ENCODE measurements around the gene PAM16.
A peak's percentile ranks its signal among the peaks of the same experiment; 100 is the strongest.
"Not testable (repeated sequence)": the region's sequence is repeated elsewhere in the genome, so short reads cannot be mapped to it uniquely, and the experiment has no call there.

PAM16 gene

DNA sequence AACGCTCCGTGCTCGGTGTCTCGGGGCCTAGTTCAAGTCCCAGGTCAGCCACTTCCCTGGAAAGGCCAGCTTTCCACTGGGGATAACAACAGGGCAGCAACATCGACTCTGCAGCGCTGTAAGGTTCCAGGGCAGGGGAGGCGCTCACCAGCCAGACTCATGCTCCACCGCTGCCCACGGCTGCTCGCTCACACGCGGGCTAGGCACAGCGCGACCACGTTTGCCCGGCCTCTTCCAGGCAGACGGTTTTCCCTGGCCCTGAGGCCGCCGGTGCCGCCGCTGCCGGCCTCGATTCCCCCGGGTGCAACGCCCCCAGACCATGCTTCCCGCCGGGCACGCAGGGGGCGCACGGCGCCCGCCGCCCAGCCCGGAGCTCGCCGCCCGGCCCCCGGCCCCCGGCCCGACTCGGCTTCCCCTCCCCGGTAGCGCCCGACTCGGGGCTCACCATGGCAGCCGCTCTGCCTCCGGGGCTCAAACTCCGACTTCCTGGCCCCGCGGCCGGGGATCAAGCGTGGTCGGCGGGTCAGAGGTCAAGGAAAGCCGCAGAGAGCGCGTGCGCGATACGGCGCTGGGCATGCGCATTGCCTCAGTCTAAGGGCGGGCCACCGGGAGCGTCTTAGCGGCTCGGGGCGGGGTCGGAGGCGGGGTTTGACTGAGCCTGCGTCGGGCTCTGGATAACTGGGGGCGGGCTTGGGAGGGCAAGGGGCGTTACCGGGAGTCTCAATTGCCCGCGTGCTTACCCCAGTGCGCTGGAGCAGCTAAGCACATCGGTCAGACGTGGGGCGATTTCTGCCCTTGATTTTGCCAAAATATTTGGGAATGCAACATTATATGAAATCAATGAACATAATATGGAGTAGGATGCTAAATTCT lies at the start of gene PAM16:
TSS of gene PAM16 (minus strand) at position 535 of the 873 bp plus-strand sequence. CDS start at position 448, 87 bp downstream.
- Histone ChIP-seq H3K27me3 (ENCODE audit: control insufficient read depth in 5 of 5, insufficient read depth in 4 of 5, low read length in 5 of 5) (no peaks in the 10 kb centered on the region), H3K9me3 (ENCODE audit: control insufficient read depth in 5 of 5, low read length in 5 of 5) (no peaks in the 10 kb centered on the region), H3K4me1 (ENCODE audit: control insufficient read depth in 5 of 5, insufficient read depth in 5 of 5, low read length in 5 of 5) (peaks cover 1 to 39% (median 33%) of the 10 kb centered on the region in 5 donors), H3K9ac (ENCODE audit: low read length in 5 of 5) (peak within 1 kb of the TSS; percentile 48 to 98 (median 90)), H3K36me3 (ENCODE audit: control insufficient read depth in 5 of 5, insufficient read depth in 5 of 5, low read length in 5 of 5) (peaks cover 0 to 18% (median 10%) of the 10 kb centered on the region in 5 donors), H3K4me3 (ENCODE audit: low read depth in 1 of 5, low read length in 5 of 5) (peak within 1 kb of the TSS; percentile 87 to 96 (median 90)), H3K27ac (ENCODE audit: low read depth, low read length) (peak within 1 kb of the TSS; percentile 74)

DNA sequence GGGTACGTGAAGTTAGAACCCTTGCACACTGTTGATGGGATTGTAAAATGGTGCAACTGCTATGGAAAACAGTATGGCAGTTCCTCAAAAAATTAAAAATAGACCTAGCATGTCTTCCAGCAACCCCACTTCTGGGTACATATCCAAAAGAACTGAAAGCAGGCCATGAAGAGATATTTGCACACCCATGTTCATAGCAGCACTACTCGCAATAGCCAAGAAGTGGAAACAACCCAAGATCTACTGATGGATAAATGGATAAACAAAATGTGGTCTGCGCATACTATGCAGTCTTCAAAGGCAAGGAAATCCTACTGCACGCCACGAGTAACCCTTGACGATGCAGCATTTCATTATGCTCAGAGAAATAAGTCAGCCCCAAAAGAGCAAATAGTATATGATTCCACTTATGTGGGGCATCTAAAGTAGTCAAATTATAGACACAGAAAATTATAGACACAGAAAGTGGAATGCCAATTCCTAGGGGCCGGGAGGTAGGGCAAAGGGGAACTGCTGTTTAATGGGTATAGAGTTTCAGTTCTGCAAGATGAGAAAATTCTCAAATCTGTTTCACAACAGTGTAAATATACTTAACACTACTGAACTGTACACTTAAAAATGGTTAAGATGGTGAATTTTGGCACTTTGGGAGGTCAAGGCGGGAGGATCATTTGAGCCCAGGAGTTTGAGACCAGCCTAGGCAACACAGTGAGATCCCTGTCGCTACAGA lies 48.0 kb upstream of the PAM16 start:
- no peak overlapping the region for H3K27ac ChIP-seq (ENCODE audit: low read depth, low read length)
- H3K9ac ChIP-seq (ENCODE audit: low read length in 5 of 5): no peak overlapping the region
- H3K36me3 ChIP-seq (ENCODE audit: control insufficient read depth in 5 of 5, insufficient read depth in 5 of 5, low read length in 5 of 5): peaks cover 0 to 50% (median 32%) of the 10 kb centered on the region in 5 donors
- no peak overlapping the region for H3K4me3 ChIP-seq (ENCODE audit: low read depth in 1 of 5, low read length in 5 of 5)
- H3K9me3 ChIP-seq (ENCODE audit: control insufficient read depth in 5 of 5, low read length in 5 of 5): no peaks in the 10 kb centered on the region
- no peaks in the 10 kb centered on the region for H3K27me3 ChIP-seq (ENCODE audit: control insufficient read depth in 5 of 5, insufficient read depth in 4 of 5, low read length in 5 of 5)
- H3K4me1 ChIP-seq (ENCODE audit: control insufficient read depth in 5 of 5, insufficient read depth in 5 of 5, low read length in 5 of 5): peaks cover 0 to 17% (median 12%) of the 10 kb centered on the region in 5 donors

DNA sequence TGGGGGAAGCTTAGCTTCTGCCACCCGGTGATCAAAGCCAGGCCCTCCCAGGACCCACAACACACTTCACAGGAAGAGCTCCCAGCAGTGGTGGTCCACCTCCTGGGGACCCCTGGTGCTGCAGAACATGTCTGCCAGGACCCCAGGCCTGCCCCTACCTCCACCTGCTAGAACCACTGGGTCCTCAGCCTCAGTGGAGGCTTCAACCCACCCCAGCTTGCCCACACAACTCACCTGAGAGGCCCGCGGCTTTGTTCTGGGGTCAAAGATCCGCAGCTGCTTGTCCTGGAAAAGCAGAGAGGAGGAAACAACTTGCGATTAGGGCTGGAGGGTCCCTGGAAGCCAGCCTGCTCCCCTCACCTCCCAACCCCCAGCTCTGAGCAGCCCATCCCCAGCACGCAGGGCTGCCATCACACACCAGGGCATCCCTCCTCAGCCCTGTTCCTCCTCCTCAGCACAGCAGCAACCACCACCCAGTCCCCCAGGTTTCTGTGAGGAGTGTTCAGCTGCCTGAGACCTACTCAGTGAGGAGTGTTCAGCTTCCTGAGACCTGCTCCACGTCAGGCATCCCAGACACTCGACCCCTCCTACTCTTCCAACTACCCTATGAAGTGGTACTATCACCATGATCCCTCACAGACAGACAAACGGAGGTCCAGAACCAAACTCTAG lies 44.1 kb upstream of the PAM16 start:
- Histone ChIP-seq H3K27ac (ENCODE audit: low read depth, low read length) (no peak overlapping the region), H3K36me3 (ENCODE audit: control insufficient read depth in 5 of 5, insufficient read depth in 5 of 5, low read length in 5 of 5) (peaks cover 0 to 50% (median 20%) of the 10 kb centered on the region in 5 donors), H3K9me3 (ENCODE audit: control insufficient read depth in 5 of 5, low read length in 5 of 5) (no peaks in the 10 kb centered on the region), H3K4me1 (ENCODE audit: control insufficient read depth in 5 of 5, insufficient read depth in 5 of 5, low read length in 5 of 5) (peaks cover 0 to 27% (median 19%) of the 10 kb centered on the region in 5 donors), H3K9ac (ENCODE audit: low read length in 5 of 5) (no peak overlapping the region), H3K27me3 (ENCODE audit: control insufficient read depth in 5 of 5, insufficient read depth in 4 of 5, low read length in 5 of 5) (no peaks in the 10 kb centered on the region), H3K4me3 (ENCODE audit: low read depth in 1 of 5, low read length in 5 of 5) (no peak overlapping the region)

DNA sequence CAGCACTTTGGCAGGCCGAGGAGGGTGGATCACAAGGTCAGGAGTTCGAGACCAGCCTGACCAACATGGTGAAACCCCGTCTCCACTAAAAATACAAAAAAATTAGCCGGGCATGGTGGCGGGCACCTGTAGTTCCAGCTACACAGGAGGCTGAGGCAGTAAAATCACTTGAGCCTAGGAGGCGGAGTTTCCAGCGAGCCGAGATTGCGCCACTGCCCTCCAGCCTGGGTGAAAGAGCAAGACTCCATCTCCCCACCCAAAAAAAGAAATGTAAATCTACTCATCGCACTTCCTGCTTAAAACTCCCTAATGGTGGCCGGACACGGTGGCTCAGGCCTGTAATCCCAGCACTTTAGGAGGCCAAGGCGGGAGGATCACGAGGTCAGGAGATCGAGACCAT lies 42.7 kb upstream of the PAM16 start:
- not testable (repeated sequence) for H3K27me3 ChIP-seq (ENCODE audit: control insufficient read depth in 5 of 5, insufficient read depth in 4 of 5, low read length in 5 of 5); H3K9me3 ChIP-seq (ENCODE audit: control insufficient read depth in 5 of 5, low read length in 5 of 5); H3K9ac ChIP-seq (ENCODE audit: low read length in 5 of 5); H3K27ac ChIP-seq (ENCODE audit: low read depth, low read length); H3K4me3 ChIP-seq (ENCODE audit: low read depth in 1 of 5, low read length in 5 of 5)
- H3K36me3 ChIP-seq (ENCODE audit: control insufficient read depth in 5 of 5, insufficient read depth in 5 of 5, low read length in 5 of 5): peaks cover 0 to 59% (median 23%) of the 10 kb centered on the region in 5 donors
- peaks cover 3 to 30% (median 21%) of the 10 kb centered on the region in 5 donors for H3K4me1 ChIP-seq (ENCODE audit: control insufficient read depth in 5 of 5, insufficient read depth in 5 of 5, low read length in 5 of 5)

DNA sequence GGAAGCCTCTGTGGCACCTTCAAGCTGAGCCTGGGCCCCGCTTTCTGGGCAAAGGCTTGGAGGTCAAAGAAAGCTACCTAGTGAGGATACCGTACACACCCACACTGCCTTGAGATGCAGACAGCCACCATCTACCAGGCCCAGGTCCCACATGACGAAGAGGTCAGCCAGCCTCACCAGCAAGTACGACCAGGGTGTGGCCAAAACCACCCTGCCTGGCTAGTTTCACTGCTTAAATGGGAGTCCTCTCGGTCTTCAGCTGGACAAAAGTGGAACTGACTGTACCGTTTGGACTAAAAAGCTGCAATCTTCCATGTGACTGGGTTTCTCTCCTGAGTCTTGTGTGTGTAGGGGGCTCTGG lies 42.1 kb upstream of the PAM16 start:
- no peaks in the 10 kb centered on the region for H3K9me3 ChIP-seq (ENCODE audit: control insufficient read depth in 5 of 5, low read length in 5 of 5)
- H3K36me3 ChIP-seq (ENCODE audit: control insufficient read depth in 5 of 5, insufficient read depth in 5 of 5, low read length in 5 of 5): peaks cover 0 to 64% (median 23%) of the 10 kb centered on the region in 5 donors
- H3K27ac ChIP-seq (ENCODE audit: low read depth, low read length): no peak overlapping the region
- no peak overlapping the region for H3K4me3 ChIP-seq (ENCODE audit: low read depth in 1 of 5, low read length in 5 of 5)
- H3K4me1 ChIP-seq (ENCODE audit: control insufficient read depth in 5 of 5, insufficient read depth in 5 of 5, low read length in 5 of 5): peaks cover 3 to 34% (median 25%) of the 10 kb centered on the region in 5 donors
- H3K9ac ChIP-seq (ENCODE audit: low read length in 5 of 5): no peak overlapping the region
- H3K27me3 ChIP-seq (ENCODE audit: control insufficient read depth in 5 of 5, insufficient read depth in 4 of 5, low read length in 5 of 5): peaks cover 0 to 3% (median 0%) of the 10 kb centered on the region in 5 donors

DNA sequence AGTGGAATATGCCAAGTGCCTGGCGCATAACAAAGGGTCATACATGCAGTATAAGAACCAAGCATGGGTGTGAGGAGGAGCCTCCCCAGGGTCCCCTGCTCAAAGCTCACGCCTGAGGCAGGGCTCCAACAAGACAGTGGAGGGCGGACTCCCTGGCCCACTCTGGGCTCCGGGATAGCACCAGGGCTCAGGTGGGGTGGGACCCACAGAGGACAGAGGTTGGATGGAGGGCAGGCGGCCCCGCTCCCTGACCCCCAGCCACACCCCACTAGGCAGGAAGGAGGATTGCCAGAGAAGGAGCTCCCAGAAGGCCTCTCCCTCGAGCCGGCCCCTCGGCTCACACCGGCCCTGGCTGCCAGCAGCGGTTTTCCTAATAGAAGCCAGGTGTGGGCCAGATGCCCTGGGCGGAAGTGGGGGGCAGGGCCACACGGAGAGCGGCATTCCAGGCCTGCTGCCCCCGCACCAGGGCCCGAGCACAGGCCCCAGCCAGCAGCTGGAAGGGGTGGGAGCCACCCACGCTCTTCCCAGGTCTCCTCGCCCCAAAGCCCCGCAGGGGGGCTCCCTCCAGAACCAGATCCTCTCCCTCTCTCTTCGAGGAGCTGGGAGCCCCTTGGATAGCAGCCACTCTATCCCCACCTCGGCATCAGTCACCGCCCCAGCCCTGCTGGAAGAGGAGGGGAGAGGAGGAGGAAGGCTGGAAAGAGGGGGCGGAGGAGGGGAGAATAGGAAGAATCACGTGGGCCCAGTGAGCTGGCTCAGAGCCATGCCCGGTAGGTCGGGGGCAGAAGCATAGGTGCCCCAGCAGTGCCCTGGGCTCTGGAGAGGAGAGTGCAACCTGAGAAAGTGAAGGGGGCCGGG lies 41.5 kb upstream of the PAM16 start:
- Histone ChIP-seq H3K9ac (ENCODE audit: low read length in 5 of 5) (no peak overlapping the region), H3K36me3 (ENCODE audit: control insufficient read depth in 5 of 5, insufficient read depth in 5 of 5, low read length in 5 of 5) (peaks cover 0 to 70% (median 23%) of the 10 kb centered on the region in 5 donors), H3K4me1 (ENCODE audit: control insufficient read depth in 5 of 5, insufficient read depth in 5 of 5, low read length in 5 of 5) (peaks cover 3 to 40% (median 31%) of the 10 kb centered on the region in 5 donors), H3K27me3 (ENCODE audit: control insufficient read depth in 5 of 5, insufficient read depth in 4 of 5, low read length in 5 of 5) (peaks cover 0 to 3% (median 0%) of the 10 kb centered on the region in 5 donors), H3K4me3 (ENCODE audit: low read depth in 1 of 5, low read length in 5 of 5) (no peak overlapping the region), H3K27ac (ENCODE audit: low read depth, low read length) (no peak overlapping the region), H3K9me3 (ENCODE audit: control insufficient read depth in 5 of 5, low read length in 5 of 5) (no peaks in the 10 kb centered on the region)

DNA sequence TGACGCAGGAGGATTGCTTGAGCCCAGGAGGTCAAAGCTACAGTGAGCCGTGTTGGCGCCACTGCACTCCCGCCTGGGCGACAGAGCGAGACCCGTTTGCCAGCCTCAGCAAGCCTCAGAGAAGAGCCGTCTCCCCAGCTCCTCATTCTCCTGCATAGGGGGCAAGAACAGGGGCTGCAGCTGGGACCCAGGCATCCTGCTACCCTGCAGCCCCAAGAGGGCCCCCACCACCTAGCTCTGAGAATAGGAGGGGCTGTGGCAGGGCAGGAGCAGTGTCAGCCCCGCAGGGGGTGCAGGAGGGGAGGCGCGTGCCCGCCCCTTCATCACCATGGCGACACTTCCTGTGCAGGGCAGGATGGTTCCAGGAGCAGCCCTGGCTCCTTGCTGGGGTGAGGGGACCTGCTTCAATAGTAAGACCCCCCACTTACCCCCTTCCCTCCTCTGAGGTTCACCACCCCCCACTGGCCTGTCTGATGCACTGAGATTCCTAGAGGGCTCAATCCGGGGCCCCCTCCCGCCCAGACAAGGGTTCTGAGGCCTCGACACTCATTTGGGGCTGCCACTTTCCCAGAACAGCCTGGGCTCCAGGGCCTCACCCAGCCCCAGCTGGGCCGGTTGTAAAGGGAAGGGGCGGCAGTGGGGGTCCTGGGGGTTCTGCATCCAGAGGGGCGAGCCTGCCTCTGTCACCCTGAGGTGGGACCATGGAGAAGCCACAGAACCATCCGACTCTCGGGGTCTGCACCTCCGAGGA lies 40.7 kb upstream of the PAM16 start:
- Histone ChIP-seq H3K27me3 (ENCODE audit: control insufficient read depth in 5 of 5, insufficient read depth in 4 of 5, low read length in 5 of 5) (peaks cover 0 to 3% (median 0%) of the 10 kb centered on the region in 5 donors), H3K27ac (ENCODE audit: low read depth, low read length) (no peak overlapping the region), H3K9me3 (ENCODE audit: control insufficient read depth in 5 of 5, low read length in 5 of 5) (no peaks in the 10 kb centered on the region), H3K4me3 (ENCODE audit: low read depth in 1 of 5, low read length in 5 of 5) (no peak overlapping the region), H3K9ac (ENCODE audit: low read length in 5 of 5) (no peak overlapping the region), H3K4me1 (ENCODE audit: control insufficient read depth in 5 of 5, insufficient read depth in 5 of 5, low read length in 5 of 5) (peaks cover 3 to 47% (median 38%) of the 10 kb centered on the region in 5 donors), H3K36me3 (ENCODE audit: control insufficient read depth in 5 of 5, insufficient read depth in 5 of 5, low read length in 5 of 5) (peaks cover 0 to 73% (median 21%) of the 10 kb centered on the region in 5 donors)

DNA sequence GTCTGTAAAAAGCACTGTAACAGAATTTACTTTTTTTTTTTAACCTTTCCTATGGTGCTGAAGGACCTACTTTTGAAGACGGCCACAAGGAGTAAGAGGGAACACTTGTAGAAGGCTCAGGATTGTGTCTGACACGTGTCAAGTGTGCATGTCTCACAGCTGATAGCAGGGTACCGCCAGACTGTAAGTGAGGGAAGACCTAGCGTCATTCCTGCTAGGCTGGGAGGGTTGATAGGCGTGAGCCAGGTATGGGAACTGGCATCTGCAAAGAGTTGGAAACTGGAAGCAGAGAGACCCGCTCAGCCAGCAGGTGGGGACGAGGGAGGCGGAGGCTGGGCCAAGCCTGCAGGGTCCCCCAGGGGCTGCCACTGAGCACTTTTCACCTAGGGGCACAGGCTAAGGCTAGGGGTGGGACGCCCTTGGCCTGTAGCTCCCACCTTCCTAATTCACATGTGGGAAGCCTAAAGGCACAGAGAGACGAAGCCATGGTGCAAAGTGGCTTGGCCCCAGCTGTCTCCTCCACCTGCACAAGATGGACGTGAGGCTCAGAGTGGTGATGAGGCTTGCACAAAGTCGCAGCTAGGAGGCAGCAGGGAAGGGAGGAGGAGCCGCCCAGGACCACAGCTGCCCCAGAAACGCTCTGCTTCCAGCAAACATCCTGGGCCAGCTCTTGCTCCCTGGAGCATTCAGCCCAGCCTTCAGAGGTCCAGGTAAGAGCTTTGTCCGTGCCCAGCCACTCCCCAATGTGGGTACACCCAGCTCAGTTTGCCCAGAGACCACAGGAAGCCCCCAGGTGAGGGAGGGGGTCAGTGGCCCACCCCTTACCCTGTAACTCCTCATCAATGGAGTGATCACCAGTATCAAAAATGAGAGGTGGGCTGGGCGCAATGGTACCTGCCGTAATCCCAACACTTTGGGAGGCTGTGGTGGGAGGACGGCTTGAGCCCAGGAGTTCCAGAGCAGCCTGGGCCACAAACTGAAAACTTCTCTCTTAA lies 39.4 kb upstream of the PAM16 start:
- Histone ChIP-seq H3K4me1 (ENCODE audit: control insufficient read depth in 5 of 5, insufficient read depth in 5 of 5, low read length in 5 of 5) (peaks cover 5 to 57% (median 49%) of the 10 kb centered on the region in 5 donors), H3K9ac (ENCODE audit: low read length in 5 of 5) (no peak overlapping the region)

More for the DNA sequence above, 39.4 kb upstream of the PAM16 start:
- Histone ChIP-seq H3K9me3 (ENCODE audit: control insufficient read depth in 5 of 5, low read length in 5 of 5) (no peaks in the 10 kb centered on the region), H3K4me3 (ENCODE audit: low read depth in 1 of 5, low read length in 5 of 5) (no peak overlapping the region), H3K36me3 (ENCODE audit: control insufficient read depth in 5 of 5, insufficient read depth in 5 of 5, low read length in 5 of 5) (peaks cover 0 to 82% (median 19%) of the 10 kb centered on the region in 5 donors), H3K27me3 (ENCODE audit: control insufficient read depth in 5 of 5, insufficient read depth in 4 of 5, low read length in 5 of 5) (peaks cover 0 to 3% (median 0%) of the 10 kb centered on the region in 5 donors), H3K27ac (ENCODE audit: low read depth, low read length) (no peak overlapping the region)

All from subcutaneous abdominal adipose tissue (tissue), 5 donors.